Measurements from ENCODE around the gene KCNH1.
"Not testable (repeated sequence)": the region's sequence is repeated elsewhere in the genome, so short reads cannot be mapped to it uniquely, and the experiment has no call there.

The KCNH1 gene

GRCh38 chr1:211099393-211099792 lies 34.6 kb downstream of the KCNH1 start:
- DNase-seq, result no peak

- DNase-seq, result no peak
These were observed 38.6 kb downstream of the KCNH1 start for GRCh38 chr1:211095381-211095780.

GRCh38 chr1:211092955-211093354 lies 41.0 kb downstream of the KCNH1 start:
- DNase-seq, result no peak

- no peak for DNase-seq
These were observed 42.1 kb downstream of the KCNH1 start for GRCh38 chr1:211091867-211092266.

- DNase-seq, result no peak
These were observed 44.4 kb downstream of the KCNH1 start for GRCh38 chr1:211089536-211089935.

GRCh38 chr1:211088156-211088555 lies 45.8 kb downstream of the KCNH1 start:
- DNase-seq, result no peak

- DNase-seq, result no peak
These were observed 51.1 kb downstream of the KCNH1 start for GRCh38 chr1:211082824-211083223.

- not testable (repeated sequence) for DNase-seq
These were observed 52.5 kb downstream of the KCNH1 start for GRCh38 chr1:211081447-211081846.

GRCh38 chr1:211068976-211069375 lies 65.0 kb downstream of the KCNH1 start:
- no peak for DNase-seq

GRCh38 chr1:211066781-211067384 lies 67.1 kb downstream of the KCNH1 start:
- no peak for DNase-seq

GRCh38 chr1:211041838-211042237 lies 92.1 kb downstream of the KCNH1 start:
- DNase-seq, result not testable (repeated sequence)

- DNase-seq, result peak; percentile 5
These were observed 96.9 kb downstream of the KCNH1 start for GRCh38 chr1:211037095-211037494.

- DNase-seq, result no peak
These were observed 97.4 kb downstream of the KCNH1 start for GRCh38 chr1:211036381-211037060.

GRCh38 chr1:211035821-211036380 lies 98.0 kb downstream of the KCNH1 start:
- no peak for DNase-seq

GRCh38 chr1:211033921-211034525 lies 99.9 kb downstream of the KCNH1 start:
- DNase-seq, result no peak

- no peak for DNase-seq
These were observed 109.0 kb downstream of the KCNH1 start for GRCh38 chr1:211024901-211025300.

- DNase-seq, result no peak
These were observed 114.7 kb downstream of the KCNH1 start for GRCh38 chr1:211019266-211019665.

- no peak for DNase-seq
These were observed 115.3 kb downstream of the KCNH1 start for GRCh38 chr1:211018690-211019089.

- DNase-seq, result no peak
These were observed 116.8 kb downstream of the KCNH1 start for GRCh38 chr1:211017075-211017718.

- no peak for DNase-seq
These were observed 119.7 kb downstream of the KCNH1 start for GRCh38 chr1:211014275-211014674.

- no peak for DNase-seq
These were observed 120.4 kb downstream of the KCNH1 start for GRCh38 chr1:211013346-211014240.

GRCh38 chr1:211011128-211011527 lies 122.8 kb downstream of the KCNH1 start:
- not testable (repeated sequence) for DNase-seq
